T-cell (primary cell): ENCODE measurements around the gene DNAJC27. TPM values are rescaled to one million over a fixed set of nuclear protein-coding genes. Genes with fewer than 3 reads are reported as not detected.
A peak's percentile ranks its signal among the peaks of the same experiment; 100 is the strongest.

Experiments
- ATAC-seq, 4 experiments: fragments of 200-7000 bp in 3 of 4; fragments of 150-1000 bp in 1 of 4; cut with Tn5 transposase; replicated peaks in 1 of 4; 1 replicate in 3 of 4; 2 replicates in 1 of 4; pipeline ENCODE4 v1.10.0; 2021; ENCODE audit warnings: moderate library complexity in 3 of 4, mild to moderate bottlenecking in 2 of 4, moderate number of reproducible peaks in 1 of 4
- CTCF ChIA-PET, 2 donors: fragments of 300-600 bp; sonication (Branson Sonifier 250); formaldehyde crosslinking; loops; one replicate each; lab custom pipeline; 2022; ENCODE audit warnings: antibody characterized with exemption in 2 of 2; lab: Charles Lee
- POLR2A ChIA-PET, 2 donors: fragments of 300-600 bp; sonication (Branson Sonifier 250); formaldehyde crosslinking; loops; one replicate each; lab custom pipeline; 2022; ENCODE audit warnings: antibody characterized with exemption in 2 of 2; lab: Charles Lee
- DNase-seq, 35 experiments: peaks; one replicate each; pipeline versions ENCODE4 v3.0.0 to v3.0.0-alpha.2; 2013 to 2023
- H3K27ac ChIP-seq: one replicate; pipeline ENCODE4 v1.5.1; 2013; ENCODE audit warnings: low read length
- H3K27me3 ChIP-seq, 2 experiments: replicated peaks in 1 of 2; 1 replicate in 1 of 2; 2 replicates in 1 of 2; pipeline versions ENCODE4 v1.6.1 to v1.7.0; 2013; ENCODE audit warnings: low read length in 1 of 2, mixed read lengths in 1 of 2; ENCODE audit not compliant: control insufficient read depth in 2 of 2, insufficient read depth in 2 of 2; ENCODE audit errors: extremely low read depth in 1 of 2
- H3K36me3 ChIP-seq, 2 donors: 1 replicate in 1 of 2; 2 replicates in 1 of 2; pipeline versions ENCODE4 v1.6.1 to v1.7.0; 2013; ENCODE audit warnings: low read length in 1 of 2; ENCODE audit not compliant: control insufficient read depth in 2 of 2, insufficient read depth in 1 of 2; ENCODE audit errors: extremely low read depth in 1 of 2
- H3K4me1 ChIP-seq, 2 experiments: 1 replicate in 1 of 2; 2 replicates in 1 of 2; pipeline versions ENCODE4 v1.6.1 to v1.7.0; 2013; ENCODE audit warnings: low read length in 2 of 2, mixed read lengths in 1 of 2; ENCODE audit not compliant: insufficient read depth in 2 of 2, control insufficient read depth in 1 of 2; ENCODE audit errors: extremely low read depth in 1 of 2
- H3K4me3 ChIP-seq, 2 donors: 1 replicate in 1 of 2; 2 replicates in 1 of 2; pipeline versions ENCODE4 v1.5.1 to v1.7.0; 2013; ENCODE audit warnings: mild to moderate bottlenecking in 2 of 2, low read length in 1 of 2, moderate library complexity in 1 of 2; ENCODE audit not compliant: control insufficient read depth in 1 of 2; ENCODE audit errors: extremely low read depth in 1 of 2
- H3K9me3 ChIP-seq: 2 replicates; pipeline ENCODE4 v1.7.0; 2013
- H3K27ac Mint-ChIP-seq, 2 donors: one replicate each; pipeline ENCODE4 v1.8.0; 2020 to 2021; ENCODE audit warnings: mild to moderate bottlenecking in 2 of 2, mixed read lengths in 2 of 2
- H3K27me3 Mint-ChIP-seq, 2 donors: one replicate each; pipeline ENCODE4 v1.8.0; 2021 to 2022; ENCODE audit warnings: mixed read lengths in 2 of 2
- H3K36me3 Mint-ChIP-seq: one replicate; pipeline ENCODE4 v1.8.0; 2021; ENCODE audit warnings: mixed read lengths
- H3K4me1 Mint-ChIP-seq, 3 donors: one replicate each; pipeline ENCODE4 v1.8.0; 2020 to 2022; ENCODE audit warnings: mixed read lengths in 3 of 3, mild to moderate bottlenecking in 1 of 3
- H3K4me3 Mint-ChIP-seq, 3 donors: one replicate each; pipeline ENCODE4 v1.8.0; 2020 to 2022; ENCODE audit warnings: mild to moderate bottlenecking in 3 of 3, mixed read lengths in 3 of 3, moderate library complexity in 3 of 3
- H3K9me3 Mint-ChIP-seq, 3 donors: one replicate each; pipeline ENCODE4 v1.8.0; 2020 to 2022; ENCODE audit warnings: mixed read lengths in 3 of 3
- WGBS: methylation state at CpG from one replicate; pipeline ENCODE4 v1.1.5; 2013; ENCODE audit warnings: missing lambda C conversion rate; ENCODE audit not compliant: insufficient coverage; 5-methylcytosine and 5-hydroxymethylcytosine counted together
- total RNA-seq, 35 experiments: library from RNA in 6 of 35; stranded (reverse) in 6 of 35; fragments of 120-200 nt in 1 of 35; gene quantifications; one replicate each; pipeline versions ENCODE4 v1.2.1 to v1.2.4 and lab custom pipeline; 2013 to 2026

DNAJC27 gene
- total RNA-seq, 5 donors from 2014 or later (not counting 1 experiment from before 2014, with no cell fraction given): 10.0 to 15.2 (median 12.7) TPM

DNA sequence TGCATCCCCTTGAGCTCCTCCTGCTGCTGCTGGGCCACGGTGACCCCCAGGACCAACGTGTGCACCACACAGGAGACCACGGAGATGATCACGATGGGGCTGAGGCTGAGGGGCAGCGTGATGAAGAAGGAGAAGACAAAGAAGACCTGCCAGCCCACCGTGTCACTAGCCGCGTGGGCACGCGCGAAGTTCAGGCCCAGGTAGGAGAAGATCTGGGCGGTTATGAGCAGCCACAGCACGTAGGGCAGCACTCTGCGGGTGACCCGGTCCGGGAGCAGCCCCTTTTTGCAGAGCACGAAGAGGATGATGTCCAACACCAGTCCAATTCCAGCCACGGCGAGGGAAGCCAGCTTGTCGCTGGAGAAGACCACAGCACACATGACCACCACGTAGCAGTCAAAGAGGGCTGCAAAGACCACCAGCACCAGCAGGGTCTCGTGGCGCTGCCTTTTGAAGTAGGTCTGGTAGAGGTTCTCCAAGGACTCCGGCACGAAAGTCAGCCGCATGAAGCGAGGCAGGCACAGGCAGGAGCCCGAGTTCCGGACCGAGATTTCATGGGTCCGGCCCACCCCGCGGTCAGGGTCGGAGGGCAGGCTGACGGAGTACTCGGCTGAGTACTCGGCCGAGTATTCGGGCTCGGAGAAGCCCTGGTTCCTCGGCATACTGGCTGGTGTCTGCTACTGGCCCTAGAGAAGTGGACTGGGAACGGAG, 53.3 kb downstream of the DNAJC27 start:
- Histone ChIP-seq H3K27ac (no peak overlapping the region), H3K36me3 (no peaks in the 10 kb centered on the region), H3K4me1 (peaks cover 12 to 46% of the 10 kb centered on the region in 2 experiments), H3K27me3 (peaks cover 0 to 7% of the 10 kb centered on the region in 2 experiments), H3K9me3 (no peaks in the 10 kb centered on the region), H3K4me3 (peak overlapping the region; percentile 59 to 83)
- POLR2A ChIA-PET: interaction anchor here (0.5 to 0.6 kb wide), 2 partner anchors 56 to 218 kb away, joined by 3 read pairs; no protein-coding TSS in a partner anchor
- H3K4me1 Mint-ChIP-seq: peaks cover 34 to 45% (median 37%) of the 10 kb centered on the region in 3 donors
- H3K27me3 Mint-ChIP-seq: no peaks in the 10 kb centered on the region
- ATAC-seq: no peak
- peaks cover 9% of the 10 kb centered on the region for H3K36me3 Mint-ChIP-seq
- CTCF ChIA-PET: no interaction called here
- 93% methylated on average over 41 of the region's 42 CpGs for WGBS
- peak overlapping the region in 1 of 2 donors; percentile 82 for H3K27ac Mint-ChIP-seq
- peak overlapping the region; percentile 82 to 88 (median 86) for H3K4me3 Mint-ChIP-seq
- no peaks in the 10 kb centered on the region for H3K9me3 Mint-ChIP-seq
- DNase-seq: no peak

DNA sequence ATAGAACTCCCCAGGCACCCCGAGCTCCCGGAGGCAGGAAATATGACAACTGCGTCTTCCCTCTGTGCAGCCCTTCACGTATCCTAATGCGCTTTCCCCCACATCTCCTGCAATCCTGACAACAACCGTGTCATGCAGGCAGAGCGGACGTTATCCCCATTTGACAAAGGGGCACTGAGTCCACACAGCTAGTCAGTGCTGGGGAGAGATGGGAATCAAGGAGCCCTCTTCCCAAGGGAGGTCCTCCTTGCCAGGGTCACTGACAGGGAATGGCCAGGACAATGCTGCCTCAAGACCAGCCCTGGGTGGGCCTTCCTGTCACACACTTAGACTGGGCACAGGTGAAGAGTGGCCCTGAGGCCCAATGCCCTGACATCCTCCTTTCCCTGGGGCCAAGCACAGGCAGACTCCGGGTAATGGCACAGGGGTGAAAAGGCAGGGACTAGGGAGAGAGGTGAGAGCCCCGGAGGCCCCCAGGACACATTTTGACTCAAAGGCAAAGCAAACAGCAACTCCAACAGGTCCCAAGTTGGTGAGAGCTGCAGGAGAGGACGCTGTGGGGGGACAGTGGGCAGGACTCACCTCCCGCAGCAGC, 53.9 kb downstream of the DNAJC27 start:
- peaks cover 34 to 48% (median 36%) of the 10 kb centered on the region in 3 donors for H3K4me1 Mint-ChIP-seq
- ATAC-seq: no peak

DNA sequence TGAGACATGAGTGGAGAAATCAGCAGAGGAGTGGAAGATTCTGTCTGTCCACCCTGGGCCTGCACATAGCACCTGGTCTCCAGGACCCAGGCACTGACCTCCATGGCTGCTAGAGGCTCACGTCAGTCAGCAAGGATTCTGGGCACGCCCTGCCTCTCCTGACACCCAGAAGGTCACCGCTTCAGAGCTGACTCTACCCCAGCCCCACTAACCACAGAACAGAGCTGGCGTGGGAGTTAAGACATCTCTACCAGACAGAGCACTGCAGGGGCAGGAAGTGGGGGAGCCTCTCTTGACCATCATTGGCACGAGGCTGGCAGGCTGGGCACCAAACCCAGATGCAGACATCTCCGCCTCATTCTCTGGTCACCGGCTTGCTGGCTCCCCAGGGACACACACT, 54.7 kb downstream of the DNAJC27 start:
- WGBS: 43% methylated on average over 5 of the region's 7 CpGs
- H3K9me3 ChIP-seq: no peaks in the 10 kb centered on the region
- Mint-ChIP-seq H3K27ac (no peak overlapping the region), H3K36me3 (peaks cover 19% of the 10 kb centered on the region), H3K4me1 (peaks cover 34 to 49% (median 37%) of the 10 kb centered on the region in 3 donors), H3K4me3 (peak overlapping the region in 1 of 3 donors; percentile 82), H3K27me3 (no peaks in the 10 kb centered on the region), H3K9me3 (no peaks in the 10 kb centered on the region)
- POLR2A ChIA-PET: no interaction called here
- CTCF ChIA-PET: no interaction called here
- ATAC-seq (no peak), DNase-seq (no peak)
- peaks cover 0 to 7% of the 10 kb centered on the region in 2 experiments for H3K27me3 ChIP-seq
- H3K36me3 ChIP-seq: peaks cover 0 to 3% of the 10 kb centered on the region in 2 donors
- H3K4me3 ChIP-seq: peak overlapping the region in 1 of 2 donors; percentile 12
- H3K4me1 ChIP-seq: peaks cover 12 to 46% of the 10 kb centered on the region in 2 experiments
- H3K27ac ChIP-seq: no peak overlapping the region

More for the DNA sequence above, 53.9 kb downstream of the DNAJC27 start:
- Histone ChIP-seq H3K27me3 (peaks cover 0 to 7% of the 10 kb centered on the region in 2 experiments), H3K4me1 (peaks cover 12 to 46% of the 10 kb centered on the region in 2 experiments), H3K4me3 (no peak overlapping the region), H3K9me3 (no peaks in the 10 kb centered on the region), H3K27ac (no peak overlapping the region), H3K36me3 (peaks cover 0 to 3% of the 10 kb centered on the region in 2 donors)
- CTCF ChIA-PET: no interaction called here
- Mint-ChIP-seq H3K36me3 (peaks cover 15% of the 10 kb centered on the region), H3K9me3 (no peaks in the 10 kb centered on the region), H3K27me3 (no peaks in the 10 kb centered on the region), H3K4me3 (peak overlapping the region; percentile 38 to 82 (median 62)), H3K27ac (no peak overlapping the region)
- POLR2A ChIA-PET: interaction anchor here (0.5 to 0.6 kb wide), 2 partner anchors 55 to 217 kb away, joined by 3 read pairs; no protein-coding TSS in a partner anchor
- DNase-seq: no peak
- 98% methylated on average over 6 of the region's 12 CpGs for WGBS

DNA sequence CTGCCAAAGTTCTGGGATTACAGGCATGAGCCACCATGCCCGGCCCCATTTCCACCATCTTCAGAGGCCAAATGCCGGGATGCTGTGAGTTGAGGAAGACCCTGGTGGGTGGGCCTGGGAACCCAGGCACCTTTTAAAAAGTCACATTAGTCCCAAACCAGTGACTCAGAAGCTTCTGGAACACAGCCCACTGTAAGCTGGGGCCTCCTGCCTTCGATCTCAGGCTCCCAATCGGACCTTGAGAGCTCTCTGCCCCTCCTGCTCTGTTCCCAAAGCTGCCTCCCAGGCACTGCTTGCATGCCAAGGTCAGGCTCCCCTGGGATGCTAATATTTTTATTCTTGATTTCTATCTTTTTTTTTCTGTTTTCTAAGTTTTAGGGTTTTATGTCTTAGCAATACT, 56.0 kb downstream of the DNAJC27 start:
- Histone ChIP-seq H3K27me3 (peaks cover 0 to 7% of the 10 kb centered on the region in 2 experiments), H3K9me3 (no peaks in the 10 kb centered on the region), H3K27ac (no peak overlapping the region), H3K4me3 (no peak overlapping the region), H3K36me3 (peaks cover 0 to 3% of the 10 kb centered on the region in 2 donors), H3K4me1 (peaks cover 12 to 42% of the 10 kb centered on the region in 2 experiments)
- Mint-ChIP-seq H3K36me3 (peaks cover 22% of the 10 kb centered on the region), H3K27ac (no peak overlapping the region), H3K9me3 (no peaks in the 10 kb centered on the region), H3K4me3 (no peak overlapping the region), H3K27me3 (no peaks in the 10 kb centered on the region), H3K4me1 (peaks cover 32 to 49% (median 34%) of the 10 kb centered on the region in 3 donors)
- DNase-seq (no peak), ATAC-seq (no peak)
- POLR2A ChIA-PET: interaction anchor here in 1 of 2 donors (0.5 kb wide), 1 partner anchor 468 kb away, joined by 3 read pairs; no protein-coding TSS in a partner anchor
- CTCF ChIA-PET: no interaction called here
- 100% methylated on average over 2 of the region's 4 CpGs for WGBS

DNA sequence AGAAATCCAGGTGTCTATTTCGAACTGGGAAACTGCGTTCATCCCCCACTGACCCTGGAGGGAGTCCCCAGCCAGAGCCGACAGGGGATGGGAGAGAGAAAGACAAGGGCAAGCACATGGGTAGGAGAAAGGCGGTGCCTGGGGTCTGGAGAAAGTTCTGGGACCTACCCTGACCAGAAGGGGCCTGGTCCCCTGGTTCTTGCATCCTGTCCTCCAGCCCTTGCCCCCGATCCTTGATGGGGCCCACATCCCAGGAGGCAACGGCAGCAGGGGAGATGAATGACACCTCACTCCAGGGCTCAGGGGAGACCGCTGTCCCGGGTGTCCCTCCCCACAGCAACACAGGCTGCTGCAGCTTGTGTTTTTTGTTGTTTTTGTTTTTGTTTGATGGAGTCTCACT, 56.6 kb downstream of the DNAJC27 start:
- ATAC-seq (no peak), DNase-seq (no peak)
- H3K9me3 Mint-ChIP-seq: no peaks in the 10 kb centered on the region
- Histone ChIP-seq H3K27me3 (peaks cover 0 to 7% of the 10 kb centered on the region in 2 experiments), H3K4me3 (no peak overlapping the region), H3K36me3 (peaks cover 0 to 3% of the 10 kb centered on the region in 2 donors), H3K27ac (no peak overlapping the region), H3K4me1 (peaks cover 12 to 38% of the 10 kb centered on the region in 2 experiments), H3K9me3 (no peaks in the 10 kb centered on the region)
- no peak overlapping the region for H3K4me3 Mint-ChIP-seq
- peaks cover 24% of the 10 kb centered on the region for H3K36me3 Mint-ChIP-seq
- no peaks in the 10 kb centered on the region for H3K27me3 Mint-ChIP-seq
- POLR2A ChIA-PET: no interaction called here
- WGBS: 88% methylated on average over 2 of the region's 8 CpGs
- CTCF ChIA-PET: no interaction called here
- peaks cover 31 to 46% (median 32%) of the 10 kb centered on the region in 3 donors for H3K4me1 Mint-ChIP-seq
- no peak overlapping the region for H3K27ac Mint-ChIP-seq

DNA sequence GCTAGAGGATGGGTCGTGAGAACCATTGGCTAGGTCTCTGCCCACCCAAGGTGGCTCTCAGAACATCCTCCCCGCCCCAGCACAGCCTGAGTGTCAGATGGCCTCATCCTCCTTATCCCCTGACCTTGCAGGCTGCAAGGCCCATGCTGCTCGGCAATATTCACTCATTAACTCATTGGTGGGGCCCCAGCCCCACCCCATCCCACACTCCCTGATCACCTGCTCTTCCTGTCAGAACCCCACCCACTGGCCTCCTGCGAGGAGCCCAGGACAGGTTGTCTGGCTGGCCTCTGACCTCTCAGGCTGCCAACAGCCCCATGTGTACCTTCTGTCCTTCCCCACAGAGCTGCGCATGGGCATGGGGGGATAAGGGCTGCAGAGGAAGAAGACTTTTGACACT, 57.0 kb downstream of the DNAJC27 start:
- DNase-seq (no peak), ATAC-seq (no peak)
- H3K9me3 Mint-ChIP-seq: no peaks in the 10 kb centered on the region
- H3K27me3 Mint-ChIP-seq: no peaks in the 10 kb centered on the region
- Histone ChIP-seq H3K27ac (no peak overlapping the region), H3K27me3 (peaks cover 0 to 7% of the 10 kb centered on the region in 2 experiments), H3K9me3 (no peaks in the 10 kb centered on the region), H3K36me3 (peaks cover 0 to 3% of the 10 kb centered on the region in 2 donors), H3K4me3 (no peak overlapping the region), H3K4me1 (peaks cover 12 to 38% of the 10 kb centered on the region in 2 experiments)
- H3K27ac Mint-ChIP-seq: no peak overlapping the region
- H3K4me1 Mint-ChIP-seq: peaks cover 31 to 46% (median 32%) of the 10 kb centered on the region in 3 donors
- ChIA-PET POLR2A (no interaction called here), CTCF (no interaction called here)
- WGBS: 77% methylated on average over 3 of the region's 5 CpGs
- peaks cover 29% of the 10 kb centered on the region for H3K36me3 Mint-ChIP-seq
- no peak overlapping the region for H3K4me3 Mint-ChIP-seq
